RKO (cell line): Measurements from ENCODE around the gene SLC16A1.
"Not testable (repeated sequence)": the region's sequence is repeated elsewhere in the genome, so short reads cannot be mapped to it uniquely, and the experiment has no call there.

Experiments used
- DNase-seq: peaks from one replicate; pipeline ENCODE4 v3.0.0-alpha.2; 2016; ENCODE audit warnings: low spot score

Gene SLC16A1, protein sequence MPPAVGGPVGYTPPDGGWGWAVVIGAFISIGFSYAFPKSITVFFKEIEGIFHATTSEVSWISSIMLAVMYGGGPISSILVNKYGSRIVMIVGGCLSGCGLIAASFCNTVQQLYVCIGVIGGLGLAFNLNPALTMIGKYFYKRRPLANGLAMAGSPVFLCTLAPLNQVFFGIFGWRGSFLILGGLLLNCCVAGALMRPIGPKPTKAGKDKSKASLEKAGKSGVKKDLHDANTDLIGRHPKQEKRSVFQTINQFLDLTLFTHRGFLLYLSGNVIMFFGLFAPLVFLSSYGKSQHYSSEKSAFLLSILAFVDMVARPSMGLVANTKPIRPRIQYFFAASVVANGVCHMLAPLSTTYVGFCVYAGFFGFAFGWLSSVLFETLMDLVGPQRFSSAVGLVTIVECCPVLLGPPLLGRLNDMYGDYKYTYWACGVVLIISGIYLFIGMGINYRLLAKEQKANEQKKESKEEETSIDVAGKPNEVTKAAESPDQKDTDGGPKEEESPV

DNA sequence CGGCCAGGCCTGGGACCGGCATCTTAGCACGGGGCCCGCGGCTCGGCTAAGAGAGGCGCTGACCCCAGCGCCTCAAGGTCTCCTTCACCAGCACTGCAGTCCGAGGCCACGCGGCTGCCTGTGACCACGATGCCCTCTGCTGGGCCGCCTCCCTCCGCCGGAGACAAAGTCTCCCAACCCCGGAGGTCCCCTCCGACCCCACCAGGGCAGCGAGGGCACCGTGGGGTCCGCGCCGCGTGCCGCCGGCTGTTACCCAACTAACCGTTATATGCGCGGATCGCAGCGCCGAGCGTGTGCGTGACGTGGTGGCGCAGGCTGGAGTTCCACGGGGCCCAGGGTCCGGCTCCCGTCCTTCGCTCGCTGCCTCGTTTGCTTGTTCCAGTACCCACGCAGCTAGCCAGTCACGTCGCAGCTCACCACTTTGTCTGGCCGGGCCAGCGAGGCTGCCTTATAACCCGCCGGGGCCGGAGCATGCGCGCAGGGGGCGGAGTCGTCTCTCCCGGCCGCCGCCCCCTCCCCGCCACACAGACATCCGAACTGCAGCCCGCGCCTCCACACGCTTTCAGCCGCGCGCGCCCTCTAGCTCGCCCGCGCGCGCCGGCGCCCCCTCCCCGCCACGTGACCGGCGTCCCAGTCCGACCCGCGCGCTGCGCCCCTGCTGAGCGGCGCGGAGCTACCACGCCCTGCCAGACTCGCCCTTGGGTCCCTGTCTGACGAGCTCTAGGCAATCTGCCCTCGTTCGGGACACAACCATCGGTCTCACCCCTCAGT, at the start of gene SLC16A1:
TSS of gene SLC16A1 (minus strand) at position 424 of the 771 bp plus-strand sequence. CDS start 26,888 bp downstream, outside the sequence.
- peak; percentile 92 for DNase-seq

DNA sequence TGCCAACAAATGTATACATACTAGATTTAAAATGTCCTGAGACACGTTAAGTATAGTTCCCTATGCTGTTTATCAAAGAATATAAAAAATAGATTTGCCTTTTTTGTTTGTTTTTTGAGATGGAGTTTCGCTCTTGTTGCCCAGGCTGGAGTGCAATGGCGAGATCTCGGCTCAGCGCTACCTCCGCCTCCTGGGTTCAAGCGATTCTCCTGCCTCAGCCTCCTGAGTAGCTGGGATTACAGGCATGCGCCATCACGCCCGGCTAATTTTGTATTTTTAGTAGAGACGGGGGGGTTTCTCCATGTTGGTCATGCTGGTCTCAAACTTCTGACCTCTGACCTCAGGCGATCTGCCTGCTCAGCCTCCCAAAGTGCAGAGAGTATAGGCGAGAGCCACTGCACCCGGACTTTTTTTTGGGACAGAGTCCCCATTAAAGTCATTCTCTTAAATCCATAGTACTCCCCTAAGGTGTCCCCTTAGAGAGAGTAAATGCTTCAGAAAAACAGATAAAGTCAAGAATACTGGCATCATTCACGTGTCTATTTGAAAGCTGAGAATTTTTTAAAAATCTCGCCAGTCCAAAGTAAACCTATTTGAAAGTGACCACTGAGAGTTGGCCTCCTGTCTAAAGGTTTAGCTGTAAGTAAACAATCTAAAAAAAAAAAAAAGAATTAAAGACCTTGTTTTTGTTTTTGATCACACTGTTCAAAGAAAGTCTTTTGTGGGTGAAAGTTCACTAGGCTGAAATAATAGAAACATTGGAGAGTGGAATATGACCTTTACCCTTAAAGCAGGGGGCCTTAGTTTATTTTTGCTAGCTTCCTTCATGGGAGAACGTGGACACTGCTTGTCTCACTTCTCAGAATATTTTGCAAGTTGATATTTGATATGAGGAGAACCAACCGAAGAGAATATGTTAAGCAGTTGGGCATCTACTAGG, 48.0 kb upstream of the SLC16A1 start:
- no peak for DNase-seq

DNA sequence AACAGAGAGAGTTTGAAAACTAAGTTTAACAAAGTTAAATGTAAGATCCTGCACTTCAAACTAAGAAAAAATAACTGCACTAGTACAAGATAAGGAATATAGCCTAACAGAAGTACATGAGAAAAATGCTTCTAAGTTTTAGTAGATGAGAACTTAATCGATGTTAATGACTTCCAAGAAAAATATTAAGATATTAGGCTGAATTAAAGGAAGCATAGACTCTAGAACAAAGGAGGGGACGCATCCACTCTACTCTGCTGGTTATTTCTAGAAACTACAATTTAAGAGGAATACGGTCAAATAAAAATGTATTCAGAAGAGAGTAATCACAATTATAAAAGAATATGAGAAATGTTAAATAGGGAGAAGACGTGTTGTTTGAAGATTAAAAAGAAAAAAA, 46.3 kb upstream of the SLC16A1 start:
- DNase-seq: no peak

DNA sequence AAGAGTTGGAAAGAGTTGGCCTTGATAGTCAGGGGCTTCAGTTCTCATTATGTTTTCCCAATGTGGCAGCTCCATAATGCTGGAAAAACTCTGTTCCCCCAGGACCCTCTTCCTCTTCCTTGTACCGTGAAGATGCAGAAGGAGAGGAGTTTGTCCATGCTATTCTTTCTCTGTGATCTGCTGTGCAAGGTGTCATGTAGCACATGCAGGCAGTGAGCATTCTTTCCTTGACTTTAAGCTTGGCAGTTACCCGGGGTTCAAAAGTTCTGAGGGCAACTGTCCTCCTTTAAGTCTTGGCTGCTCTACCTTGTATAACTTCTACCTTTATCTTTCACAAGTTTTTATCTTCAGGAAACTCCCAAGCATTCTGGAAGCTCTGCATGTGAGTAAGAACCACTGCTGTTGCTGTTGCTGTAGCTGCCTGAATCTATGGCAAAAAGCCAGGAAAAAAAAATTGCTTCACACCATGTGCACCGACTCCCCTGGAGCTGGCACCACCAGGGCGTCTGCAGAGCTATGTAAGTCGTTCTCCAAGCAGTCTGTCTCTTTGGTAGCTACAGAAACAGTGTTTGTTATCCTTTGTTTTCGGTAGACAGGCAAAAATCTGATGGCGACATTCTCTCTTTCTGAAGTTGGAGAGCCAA, 42.7 kb upstream of the SLC16A1 start:
- no peak for DNase-seq

DNA sequence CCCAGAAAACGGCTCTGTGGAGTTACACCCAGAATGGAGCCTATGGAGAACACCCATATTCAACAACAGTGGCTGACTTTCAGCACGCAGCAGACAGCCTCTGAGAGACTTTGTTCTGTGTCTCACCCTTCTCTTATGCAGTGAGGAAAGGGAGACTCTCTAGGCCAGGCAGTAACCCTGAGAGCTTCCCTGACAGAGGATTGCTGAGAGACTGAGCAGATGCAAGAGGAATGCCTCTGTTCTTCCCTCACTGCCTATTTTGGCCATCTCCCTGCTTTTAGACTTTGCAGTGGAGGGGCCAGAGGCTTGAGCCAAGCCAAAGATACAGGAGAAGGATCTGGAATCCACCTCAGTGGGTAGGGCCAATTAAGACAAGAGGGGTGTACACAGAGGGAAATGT, 41.8 kb upstream of the SLC16A1 start:
- DNase-seq: no peak

DNA sequence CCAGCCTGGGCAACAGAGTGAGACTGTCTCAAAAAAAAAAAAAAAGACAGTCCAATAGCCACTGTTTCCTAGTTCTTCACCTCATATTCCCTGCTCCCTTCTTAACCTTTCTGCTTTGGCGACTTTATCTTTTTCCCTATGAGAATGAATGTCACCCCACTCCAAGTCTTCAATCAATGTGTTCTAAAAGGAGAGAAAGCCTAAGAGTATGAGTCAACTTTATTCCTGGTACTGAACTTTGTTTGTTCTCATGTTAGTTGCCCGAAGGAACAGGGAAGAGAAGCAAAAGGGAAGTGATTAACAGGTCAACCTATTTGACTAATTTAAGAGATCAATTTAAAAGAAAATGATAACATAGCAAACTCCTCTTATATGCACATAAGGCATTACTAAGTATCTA, 39.9 kb upstream of the SLC16A1 start:
- no peak for DNase-seq

DNA sequence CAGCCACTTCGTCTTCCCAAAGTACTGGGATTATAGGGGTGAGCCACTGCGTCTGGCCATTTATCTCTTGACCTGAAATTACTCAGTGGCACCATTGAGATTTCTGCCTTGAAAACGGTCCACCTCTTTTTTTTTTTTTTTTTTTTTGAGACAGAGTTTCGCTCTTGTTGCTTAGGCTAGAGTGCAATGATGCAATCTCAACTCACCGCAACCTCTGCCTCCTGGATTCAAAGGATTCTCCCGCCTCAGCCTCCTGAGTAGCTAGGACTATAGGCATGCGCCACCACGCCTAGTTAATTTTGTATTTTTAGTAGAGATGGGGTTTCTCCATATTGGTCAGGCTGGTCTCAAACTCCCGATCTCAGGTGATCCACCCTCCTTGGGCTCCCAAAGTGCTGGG, 39.0 kb upstream of the SLC16A1 start:
- not testable (repeated sequence) for DNase-seq

DNA sequence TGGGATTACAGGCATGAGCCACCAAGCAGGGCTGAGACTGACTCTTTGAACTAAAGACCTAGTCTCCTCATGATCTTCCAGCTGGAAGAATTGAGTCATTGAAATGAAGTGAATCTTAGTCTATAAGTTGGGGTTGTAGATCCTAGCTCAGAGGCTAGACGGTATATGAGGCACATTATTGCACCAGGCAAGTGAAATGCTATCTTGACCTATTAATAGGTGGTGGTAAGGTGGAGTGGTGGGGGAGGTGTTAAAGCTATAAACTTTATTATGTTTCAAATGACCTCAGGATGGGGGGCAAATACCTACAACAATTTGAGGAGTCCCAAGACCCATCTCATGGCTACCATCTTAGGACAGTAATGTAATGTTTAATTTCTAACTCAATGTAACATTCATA, 36.8 kb upstream of the SLC16A1 start:
- peak; percentile 35 for DNase-seq

DNA sequence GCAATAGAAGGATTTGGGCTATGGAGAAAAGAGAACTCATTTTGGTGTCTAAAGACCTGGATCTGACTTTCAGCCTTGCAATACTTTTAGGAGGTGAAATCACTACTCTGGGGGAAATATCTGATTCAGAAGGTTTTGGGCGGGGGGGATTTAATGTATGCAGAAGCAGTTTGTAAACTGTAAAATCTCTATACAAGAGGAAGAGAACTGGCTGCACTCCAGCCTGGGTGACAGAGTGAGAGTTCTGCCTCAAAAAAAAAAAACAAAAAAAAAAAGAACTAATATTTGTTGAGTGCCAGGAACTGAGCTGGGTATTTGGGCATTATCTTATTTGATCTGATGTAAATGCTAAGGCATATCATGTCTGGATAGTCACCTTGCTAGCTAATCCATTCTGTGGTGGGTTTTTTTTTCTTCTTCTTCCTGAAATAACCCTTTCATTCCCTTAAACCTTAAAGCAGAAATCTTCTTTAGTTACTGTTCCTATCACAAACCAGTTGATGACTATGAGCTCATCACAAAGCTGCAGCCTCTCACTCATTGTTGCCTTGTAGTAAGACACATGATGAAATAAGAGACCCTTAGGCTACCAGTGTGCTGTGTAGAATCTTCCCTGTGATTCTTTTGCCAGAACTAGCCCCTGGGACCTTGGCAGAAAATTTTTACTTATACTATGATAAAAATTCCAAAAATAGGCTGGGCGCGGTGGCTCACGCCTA, 35.6 kb upstream of the SLC16A1 start:
- no peak for DNase-seq

DNA sequence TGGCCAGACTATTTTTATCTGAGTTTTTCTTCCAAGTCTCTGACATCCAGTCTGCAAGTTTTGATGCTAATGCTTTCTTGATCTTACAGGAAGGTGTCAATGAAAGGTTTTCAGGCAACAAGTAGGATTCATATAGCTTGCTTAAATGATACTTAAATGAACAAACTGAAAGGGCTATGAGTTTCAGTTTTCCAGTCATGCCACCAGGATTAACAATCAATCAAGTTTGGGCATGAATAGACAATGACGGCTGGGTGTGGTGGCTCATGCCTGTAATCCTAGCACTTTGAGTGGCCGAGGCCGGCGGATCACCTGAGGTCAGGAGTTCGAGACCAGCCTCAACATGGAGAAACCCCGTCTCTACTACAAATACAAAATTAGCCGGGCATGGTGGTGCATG, 34.3 kb upstream of the SLC16A1 start:
- DNase-seq: no peak

DNA sequence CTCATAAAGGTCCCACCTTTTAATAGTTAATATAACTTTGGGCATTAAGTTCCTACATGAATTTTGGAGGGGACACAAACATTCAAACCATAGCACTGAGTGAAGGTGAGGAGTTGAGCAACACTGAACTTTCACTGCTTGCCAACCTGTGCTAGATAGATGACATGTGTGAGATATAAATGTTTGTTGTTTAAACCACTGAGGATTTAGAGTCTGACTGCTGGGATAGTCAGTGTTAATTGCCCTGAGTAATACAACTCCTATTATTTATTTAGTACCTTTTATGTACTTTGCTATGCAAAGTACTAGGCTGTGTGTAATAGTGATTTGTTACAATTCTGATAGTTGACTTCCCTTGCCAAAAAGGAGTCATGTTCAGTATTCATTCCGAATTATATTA, 32.4 kb upstream of the SLC16A1 start:
- no peak for DNase-seq

DNA sequence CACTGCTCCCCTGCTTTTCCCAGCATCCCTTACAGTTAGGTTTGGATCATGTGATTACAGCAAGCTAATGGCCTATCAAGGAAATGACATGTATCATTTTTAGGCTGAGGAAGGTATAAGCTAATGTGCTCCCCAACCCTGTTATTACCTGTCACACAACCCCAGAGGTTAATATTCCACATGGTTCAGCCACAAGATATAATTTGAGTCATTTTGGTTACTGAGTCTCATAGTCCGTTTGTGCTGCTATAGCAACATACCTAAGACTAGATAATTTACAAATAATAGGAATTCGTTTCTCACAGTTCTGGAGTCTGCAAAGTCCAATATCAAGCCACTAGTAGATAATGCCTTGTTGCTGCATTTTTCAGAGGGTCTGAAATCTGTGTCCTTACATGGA, 29.1 kb upstream of the SLC16A1 start:
- DNase-seq: no peak

DNA sequence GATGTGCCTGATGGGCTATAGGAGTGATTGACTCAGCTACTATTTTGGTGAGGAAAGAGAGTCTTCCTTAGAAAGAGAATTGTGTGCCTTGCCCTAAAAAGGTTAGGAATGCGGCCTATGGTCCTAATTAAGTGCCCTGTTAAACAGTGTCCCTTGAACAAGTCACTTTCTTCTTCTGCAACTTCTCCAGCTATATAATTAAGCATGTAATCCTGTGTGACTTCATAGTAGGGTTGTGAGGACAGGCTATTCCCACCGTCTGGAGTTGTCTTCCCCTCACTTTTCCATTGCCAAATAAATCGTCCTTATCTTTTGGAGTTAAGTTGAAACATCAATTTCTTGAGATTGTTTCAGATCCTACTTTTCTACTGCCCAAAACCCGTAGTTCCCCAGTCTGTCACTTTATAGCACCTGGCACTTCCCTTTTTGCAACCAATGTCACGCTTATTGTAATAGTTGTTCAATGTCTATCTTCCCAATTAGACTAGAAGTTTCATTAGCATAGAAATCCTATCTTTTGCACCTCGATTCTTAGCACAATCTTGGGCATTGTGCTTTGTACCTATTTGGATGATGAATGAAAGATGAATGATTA, 27.6 kb upstream of the SLC16A1 start:
- DNase-seq: no peak

DNA sequence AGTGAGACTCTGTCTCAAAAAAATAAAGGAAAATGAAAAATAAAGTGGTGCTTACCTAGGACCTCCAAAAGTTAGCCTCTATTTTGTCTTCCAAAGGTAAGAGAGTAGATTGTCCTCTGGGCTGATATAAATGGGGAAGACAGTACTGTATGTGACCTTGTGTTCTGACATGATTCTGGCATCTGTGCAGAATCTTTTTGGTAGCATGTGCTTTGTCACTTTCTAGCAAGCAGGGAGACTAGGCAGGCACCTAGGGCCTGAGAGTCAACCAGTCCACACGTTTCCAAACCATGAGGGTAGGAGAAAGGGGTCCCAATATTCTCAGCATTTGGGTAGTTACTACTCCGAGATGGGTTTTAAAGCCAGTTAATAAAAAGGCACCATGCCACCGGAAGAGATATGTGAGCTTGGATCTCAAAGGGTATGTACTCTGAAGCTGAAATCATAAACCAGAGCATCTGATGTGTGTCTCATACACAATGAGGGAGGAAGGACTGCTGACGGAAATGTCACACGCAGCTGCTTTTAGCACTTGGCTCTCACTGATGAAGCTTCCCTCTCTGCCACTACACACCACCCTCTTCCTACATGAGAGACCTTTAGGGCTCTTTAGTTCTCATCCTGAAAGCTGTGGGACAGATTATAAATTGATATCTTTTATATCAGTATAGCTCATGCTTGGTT, 27.0 kb upstream of the SLC16A1 start:
- DNase-seq: no peak

DNA sequence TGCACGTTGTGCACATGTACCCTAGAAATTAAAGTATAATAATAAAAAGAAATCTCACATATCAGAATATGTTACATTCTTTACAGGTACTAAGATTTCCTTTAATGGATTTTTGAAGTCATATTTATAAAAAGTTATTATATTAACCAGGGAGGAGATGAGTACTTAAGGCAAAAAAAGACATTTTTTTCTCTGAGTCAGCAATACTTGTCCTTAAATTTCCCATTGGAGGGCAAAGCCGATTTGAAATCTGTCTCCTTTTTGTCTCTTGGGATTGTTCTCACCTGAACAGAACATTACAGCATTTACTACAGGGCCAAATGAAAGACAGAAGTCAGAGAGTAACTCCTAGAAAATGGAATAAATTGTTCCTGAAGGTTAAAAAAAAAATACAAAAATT, 26.3 kb upstream of the SLC16A1 start:
- DNase-seq: no peak

DNA sequence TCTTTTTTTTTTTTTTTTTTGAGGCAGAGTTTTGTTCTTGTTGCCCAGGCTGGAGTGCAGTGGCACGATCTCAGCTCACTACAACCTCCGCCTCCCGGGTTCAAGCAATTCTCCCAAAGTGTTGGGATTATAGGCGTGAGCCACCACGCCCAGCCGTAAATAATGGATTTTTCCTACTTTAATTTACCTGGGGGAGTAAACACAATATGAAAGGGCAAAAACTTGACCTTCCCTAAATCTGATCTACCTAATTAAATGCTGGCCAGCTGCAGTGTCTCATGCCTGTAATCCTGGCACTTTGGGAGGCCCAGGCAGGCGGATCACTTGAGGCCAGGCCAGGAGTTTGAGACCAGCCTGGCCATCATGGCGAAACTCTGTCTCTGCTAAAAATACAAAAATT, 25.8 kb upstream of the SLC16A1 start:
- not testable (repeated sequence) for DNase-seq

DNA sequence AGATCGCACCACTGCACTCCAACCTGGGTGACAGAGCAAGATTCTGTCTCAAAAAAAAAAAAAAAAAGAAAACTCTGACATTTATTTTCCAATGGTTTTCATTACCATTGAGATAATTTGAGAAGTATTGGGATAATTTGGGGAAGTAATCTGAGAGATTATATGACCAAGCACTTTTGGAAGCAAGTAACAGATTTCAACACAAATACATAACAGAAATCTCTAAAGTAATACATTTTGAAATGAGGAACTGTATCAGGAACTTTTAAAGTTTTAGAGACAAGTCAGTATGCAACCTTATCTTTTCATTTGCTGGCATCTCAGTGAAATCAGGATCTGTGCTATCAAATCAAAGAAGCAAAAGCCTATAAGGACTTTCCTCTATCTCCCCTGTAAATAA, 25.4 kb upstream of the SLC16A1 start:
- no peak for DNase-seq

DNA sequence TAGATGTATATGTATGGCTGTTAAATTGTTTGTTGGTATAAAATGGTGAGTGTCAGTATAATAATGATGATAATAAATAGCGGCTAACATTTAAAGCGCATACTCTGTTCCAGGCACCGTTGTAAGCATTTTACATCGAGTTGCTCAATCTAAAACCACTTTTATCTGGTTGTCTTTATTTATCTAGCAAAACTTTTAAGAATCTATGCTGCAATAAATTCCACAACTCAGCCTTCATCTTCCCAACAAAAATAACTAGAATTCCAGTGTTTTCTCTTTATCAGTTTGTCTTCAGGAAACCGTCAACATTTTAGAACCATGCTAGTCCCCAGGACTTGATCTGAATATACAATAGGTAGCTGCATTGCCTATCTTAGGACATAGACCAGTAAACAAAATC, 19.3 kb upstream of the SLC16A1 start:
- no peak for DNase-seq

DNA sequence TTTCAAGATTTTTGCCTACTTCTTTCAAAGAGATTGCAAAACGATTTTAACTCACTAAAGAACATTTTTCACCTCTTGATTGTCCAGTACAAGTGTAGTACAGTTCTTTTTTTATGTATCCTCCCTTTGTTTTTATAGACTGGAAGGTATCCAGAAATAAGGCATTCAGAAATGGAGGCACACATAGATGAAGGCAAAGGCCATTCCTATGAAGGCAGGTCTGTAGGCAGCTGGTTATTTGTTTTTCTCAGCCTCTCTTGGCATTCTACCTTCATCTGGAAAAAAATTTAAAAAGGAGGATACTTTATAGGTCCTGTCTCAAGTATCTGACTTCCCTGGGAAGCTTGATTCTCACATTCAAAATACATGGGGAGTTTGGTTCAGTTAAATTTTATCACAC, 18.6 kb upstream of the SLC16A1 start:
- no peak for DNase-seq

DNA sequence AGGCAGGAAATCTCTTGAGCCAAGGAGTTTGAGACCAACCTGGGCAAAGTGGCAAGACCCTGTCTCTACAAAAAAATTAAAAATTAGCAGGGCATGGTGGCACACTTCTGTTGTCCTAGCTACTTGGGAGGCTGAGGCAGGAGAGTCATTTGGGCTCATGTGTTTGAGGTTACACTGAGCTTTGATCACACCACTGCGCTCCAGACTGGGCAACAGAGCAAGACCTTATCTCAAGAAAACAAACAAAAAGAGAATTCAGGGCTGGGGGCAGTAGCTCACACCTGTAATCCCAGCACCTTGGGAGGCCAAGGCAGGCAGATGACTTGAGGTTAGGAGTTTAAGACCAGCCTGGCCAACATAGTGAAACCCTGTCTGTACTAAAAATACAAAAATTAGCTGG, 17.8 kb upstream of the SLC16A1 start:
- DNase-seq: no peak
